ENCODE results near the gene KBTBD4. TPM values are rescaled to one million over a fixed set of nuclear protein-coding genes. Genes with fewer than 3 reads are reported as not detected.

Gene KBTBD4
- 17.2 and 17.8 TPM in 2 replicates for total RNA-seq

DNA sequence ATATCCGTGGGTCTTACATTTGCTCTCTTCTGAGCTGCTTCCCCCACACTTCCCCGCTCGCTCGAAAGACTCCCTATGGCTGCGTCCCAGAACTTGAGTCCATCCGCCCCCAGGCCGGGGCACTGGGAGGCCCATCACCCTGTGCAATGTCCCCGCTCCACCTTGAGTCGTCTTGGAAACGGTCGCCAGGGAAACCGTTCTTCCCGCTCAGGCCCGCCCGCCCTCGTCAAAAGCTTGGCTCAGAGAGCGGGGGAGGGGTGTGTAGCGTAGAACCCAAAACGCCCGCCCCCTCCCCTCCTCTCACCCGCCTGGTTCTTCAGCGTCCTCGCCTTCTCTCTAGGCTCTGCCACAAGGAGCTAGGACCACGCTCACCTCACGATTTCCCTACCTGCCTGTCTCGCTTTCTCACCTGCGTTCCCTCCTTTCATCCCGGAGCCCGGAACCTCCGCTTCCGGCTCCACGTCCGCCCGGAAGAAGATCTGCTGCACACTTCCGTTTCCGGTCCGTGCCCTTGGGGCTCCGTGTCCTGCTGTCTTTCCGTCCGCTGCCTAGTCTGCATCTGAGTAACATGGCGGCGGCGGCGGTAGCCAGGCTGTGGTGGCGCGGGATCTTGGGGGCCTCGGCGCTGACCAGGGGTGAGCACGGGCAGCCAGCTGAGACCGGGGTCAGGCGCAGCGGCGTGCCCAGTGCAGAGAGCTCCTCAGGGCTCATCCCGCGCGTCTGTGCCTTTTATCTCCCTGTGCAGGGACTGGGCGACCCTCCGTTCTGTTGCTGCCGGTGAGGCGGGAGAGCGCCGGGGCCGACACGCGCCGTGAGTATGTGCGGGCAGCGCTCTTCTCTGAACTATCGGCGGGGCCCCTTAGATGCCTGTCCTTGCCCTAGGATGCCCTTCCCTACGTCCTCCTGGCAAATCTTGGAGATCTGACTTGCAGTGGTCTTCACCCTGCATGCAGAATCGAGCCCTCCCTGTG is at the start of gene KBTBD4, which contains the start of gene NDUFS3:
Gene KBTBD4 (minus strand): TSS at position 447 of the 971 bp plus-strand sequence. CDS start 19 bp downstream, at position 428.
Gene NDUFS3 (plus strand): TSS at position 551 of the 971 bp plus-strand sequence. CDS start 18 bp downstream, at position 569.
- intact Hi-C loops (cut with micrococcal nuclease), result loop anchor here (1.0 to 5.0 kb wide), 7 partner anchors 13 to 362 kb away; partner anchors contain the start of genes CELF1, FNBP4, MTCH2 and NUP160

DNA sequence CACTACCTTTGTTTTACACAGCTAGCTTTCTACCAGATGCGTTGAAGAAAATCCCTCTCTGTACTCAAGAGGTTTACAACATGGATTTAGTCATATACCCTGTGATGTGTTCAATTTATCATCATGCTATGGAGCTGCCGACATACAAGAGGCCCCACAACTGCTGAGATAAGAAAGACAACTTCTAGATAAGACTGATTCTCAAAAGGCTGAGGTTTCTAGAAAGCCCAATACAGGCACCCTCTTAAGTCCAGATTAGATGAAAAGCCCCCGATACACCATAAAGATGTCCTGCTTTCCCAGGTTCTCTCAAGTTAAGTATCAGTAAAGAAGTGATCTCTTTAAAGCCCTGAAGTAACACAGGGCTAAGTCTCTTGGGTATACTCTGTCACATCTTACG is 49.3 kb upstream of the KBTBD4 start:
- intact Hi-C loops (cut with micrococcal nuclease), result no loop called here

DNA sequence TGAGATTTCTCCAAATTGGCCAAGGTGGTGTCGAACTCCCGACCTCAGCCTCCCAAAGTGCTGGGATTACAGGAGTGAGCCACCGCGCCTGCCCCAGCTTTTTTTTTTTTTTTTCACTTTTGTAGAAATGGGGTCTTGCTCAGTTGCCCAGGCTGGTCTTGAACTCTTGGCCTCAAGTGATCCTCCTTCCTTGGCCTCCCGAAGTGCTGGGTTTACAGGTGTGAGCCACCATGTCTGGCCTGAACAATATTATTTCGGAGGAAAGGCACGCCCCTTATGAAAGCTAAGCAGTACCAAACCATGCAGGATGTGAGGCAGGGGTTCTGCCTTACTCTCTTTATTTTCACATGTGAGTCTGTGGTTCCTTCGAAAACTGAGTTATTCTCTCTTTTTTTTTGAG is 47.5 kb upstream of the KBTBD4 start:
- intact Hi-C loops (cut with micrococcal nuclease), result no loop called here

DNA sequence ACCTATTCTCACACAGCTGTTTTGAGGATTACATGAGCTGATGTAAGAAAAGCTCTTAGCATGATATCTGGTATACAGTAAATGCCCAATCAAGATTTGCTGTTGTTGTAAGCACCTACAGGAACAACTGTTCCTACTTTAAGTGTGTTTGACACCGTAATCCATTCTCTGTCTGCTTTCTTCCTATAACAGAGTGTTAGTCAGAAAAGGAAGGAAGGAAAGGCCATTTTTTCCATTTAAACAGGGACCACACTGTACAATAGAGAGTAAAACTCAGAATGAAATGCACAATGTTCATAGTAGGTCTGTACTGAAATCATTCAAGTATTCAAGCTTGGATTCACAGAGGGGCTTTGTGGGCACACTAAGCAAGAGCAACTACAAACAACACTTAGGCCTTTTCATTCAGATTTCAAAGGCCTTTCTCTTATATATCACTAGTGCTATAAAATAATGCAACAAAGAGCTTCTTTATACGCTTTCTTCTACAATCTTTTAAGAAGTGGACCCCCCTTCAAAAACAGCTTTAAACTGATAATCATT is 42.1 kb upstream of the KBTBD4 start:
- intact Hi-C loops (cut with micrococcal nuclease), result no loop called here

DNA sequence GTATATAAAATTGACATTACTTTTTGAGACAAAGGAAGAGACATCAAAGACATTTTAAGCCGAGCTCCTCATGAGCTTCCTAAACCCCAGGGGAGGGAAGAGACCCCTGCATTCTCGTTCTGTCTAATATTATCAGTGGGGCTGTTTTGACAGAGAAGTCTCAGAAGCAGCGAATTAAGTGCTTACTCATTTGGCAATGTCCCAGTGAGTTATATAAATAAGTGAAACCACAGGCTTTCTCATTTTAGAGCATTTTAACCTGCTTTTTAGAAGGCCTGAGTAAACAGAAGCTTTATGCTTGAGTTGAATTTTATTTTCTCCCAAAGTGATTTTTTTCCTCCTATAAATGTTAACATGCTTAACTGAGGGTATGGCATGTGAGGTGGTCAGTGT is 38.6 kb upstream of the KBTBD4 start:
- intact Hi-C loops (cut with micrococcal nuclease), result no loop called here

DNA sequence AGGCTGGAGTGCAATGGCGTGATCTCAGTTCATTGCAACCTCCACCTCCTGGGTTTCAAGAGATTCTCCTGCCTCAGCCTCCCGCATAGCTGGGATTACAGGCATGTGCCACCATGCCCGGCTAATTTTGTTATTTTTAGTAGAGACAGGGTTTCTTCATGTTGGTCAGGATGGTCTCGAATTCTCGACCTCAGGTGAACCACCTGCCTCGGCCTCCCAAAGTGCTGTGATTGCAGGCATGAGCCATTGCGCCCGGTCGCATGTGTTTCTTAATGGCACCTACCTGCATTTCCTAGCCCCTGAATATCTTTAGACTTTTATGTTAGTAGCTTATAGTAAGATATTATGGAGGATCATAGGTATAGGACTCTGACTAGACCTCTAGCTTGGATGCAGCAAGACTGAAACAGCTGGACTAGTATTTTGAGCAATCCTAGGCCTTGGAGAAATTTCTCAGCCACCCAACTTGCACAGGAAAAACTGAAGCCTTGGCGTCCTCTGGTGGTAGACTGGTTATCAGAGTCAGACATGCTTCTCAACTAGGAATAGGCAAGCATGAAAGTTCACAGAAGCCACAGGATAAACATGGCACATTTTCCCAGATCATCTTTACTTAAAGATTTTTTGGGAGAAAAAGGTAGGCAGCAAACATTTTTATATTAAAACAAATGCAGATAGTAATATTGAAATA is 38.1 kb upstream of the KBTBD4 start:
- intact Hi-C loops (cut with micrococcal nuclease), result no loop called here

DNA sequence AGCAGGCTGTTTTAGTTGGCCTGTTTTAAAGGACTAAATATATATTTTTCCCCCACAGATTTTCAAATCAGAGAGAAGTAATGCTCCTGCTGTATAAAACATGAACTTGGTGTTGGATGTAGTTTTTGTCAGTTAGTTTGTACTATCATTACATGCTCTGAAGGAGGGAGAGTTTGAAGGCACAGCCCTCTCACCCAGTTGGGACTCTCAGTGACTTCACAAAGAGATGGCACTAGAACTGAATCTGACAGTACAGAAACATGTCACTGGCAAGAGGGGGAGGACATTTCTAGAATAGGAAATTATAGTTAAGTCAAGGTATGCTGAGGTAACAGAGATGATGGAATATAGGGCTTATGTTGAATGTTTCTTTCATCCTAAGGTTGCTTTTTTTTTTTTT is 36.5 kb upstream of the KBTBD4 start:
- intact Hi-C loops (cut with micrococcal nuclease), result no loop called here

DNA sequence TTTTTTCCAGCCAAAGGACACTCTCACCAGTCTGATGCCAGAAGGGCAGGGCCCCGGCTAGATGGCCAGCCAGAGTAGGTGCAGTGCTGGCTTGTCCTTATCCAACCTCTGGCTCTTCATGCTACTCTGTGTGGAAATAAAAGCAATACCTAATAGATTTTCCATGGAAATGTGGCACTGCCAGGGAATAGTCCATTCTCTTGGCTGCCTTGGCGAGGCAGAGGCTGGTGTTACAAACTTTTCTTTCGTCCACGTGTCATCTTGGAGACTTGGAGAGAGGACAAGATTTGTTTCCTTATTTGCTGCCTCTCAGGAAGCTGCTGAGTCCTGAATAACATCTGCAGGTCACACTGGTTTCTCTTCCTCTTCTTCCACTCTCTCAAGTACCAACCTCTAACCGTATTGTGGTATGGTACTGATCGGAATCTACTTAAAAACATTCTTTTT is 32.6 kb upstream of the KBTBD4 start:
- intact Hi-C loops (cut with micrococcal nuclease), result no loop called here

DNA sequence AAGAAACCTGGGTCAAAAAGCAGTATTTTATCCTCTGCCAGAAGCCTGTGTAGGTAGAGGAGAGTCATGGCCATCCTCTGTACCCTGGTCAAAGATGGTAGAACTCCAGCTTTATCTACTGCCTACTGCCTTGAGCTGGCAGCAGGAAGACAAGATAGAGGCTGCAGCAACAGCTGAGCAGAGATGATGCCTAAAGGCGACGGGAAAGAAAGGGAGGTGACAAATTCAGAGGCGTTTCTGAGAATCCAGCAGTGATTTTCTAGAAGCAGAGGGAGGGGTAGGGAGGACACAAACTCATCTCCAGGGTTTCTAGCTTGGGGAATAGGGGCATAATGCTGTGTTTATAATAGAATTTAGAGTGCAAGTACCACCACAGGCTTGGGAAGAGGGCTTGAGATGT is 30.9 kb upstream of the KBTBD4 start:
- intact Hi-C loops (cut with micrococcal nuclease), result no loop called here

DNA sequence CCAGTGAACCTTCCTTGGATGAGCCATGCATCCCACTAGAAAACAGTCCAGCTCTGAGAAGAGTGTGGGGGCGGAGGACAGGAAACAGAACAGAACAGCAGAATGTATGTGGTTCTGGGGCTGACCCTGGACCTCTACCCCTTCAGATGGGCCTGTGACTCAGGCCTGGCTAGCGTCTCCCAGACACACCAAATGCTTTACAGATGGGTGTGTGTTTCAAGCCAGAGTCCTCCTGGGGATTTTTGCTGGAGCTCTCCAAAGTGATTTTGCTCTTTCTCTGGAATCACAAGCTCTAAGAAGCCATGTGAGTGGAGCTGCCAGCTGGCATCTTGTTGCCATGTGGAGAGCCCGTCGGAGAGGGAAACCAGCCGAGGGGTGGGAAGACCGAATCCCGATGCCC is 28.6 kb upstream of the KBTBD4 start:
- intact Hi-C loops (cut with micrococcal nuclease), result no loop called here

DNA sequence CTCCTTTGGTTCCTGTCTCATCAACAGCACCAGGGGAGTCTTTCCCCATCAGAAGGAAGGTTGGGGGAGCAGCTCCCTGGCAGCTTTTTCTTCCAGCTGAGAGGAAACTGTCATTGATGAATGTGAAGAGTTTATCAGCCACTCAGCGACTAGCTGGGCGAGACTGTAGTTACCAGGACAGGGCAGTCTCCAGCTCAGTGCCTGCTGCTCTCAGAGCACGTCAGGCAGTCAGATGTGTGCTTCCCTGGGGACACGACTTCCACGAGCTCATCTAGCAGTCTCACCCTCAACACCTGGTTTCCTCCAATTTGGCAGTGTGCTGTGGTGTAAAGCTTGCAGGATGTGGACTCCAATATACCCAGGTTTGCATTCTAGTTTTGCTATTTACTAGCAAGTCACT is 28.0 kb upstream of the KBTBD4 start:
- intact Hi-C loops (cut with micrococcal nuclease), result no loop called here

DNA sequence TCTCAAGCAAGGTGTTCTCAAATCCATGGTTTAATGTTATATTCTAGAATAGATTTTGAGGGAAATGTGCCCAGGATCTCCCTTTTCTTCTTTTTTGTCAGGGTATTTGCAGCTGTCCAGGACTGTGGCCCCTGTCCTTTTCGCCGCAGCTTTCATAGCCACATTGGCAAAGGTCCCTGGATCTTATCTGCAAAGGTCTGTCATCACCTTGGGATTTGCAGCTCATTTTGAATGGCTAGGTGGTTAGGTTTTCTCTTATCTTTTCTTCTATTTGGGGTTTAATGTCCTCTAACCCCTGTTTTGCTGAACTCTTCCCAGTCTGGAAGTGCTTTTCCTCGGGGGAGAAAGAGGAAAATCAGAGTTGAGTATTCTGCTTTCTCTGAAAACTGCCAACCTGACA is 27.2 kb upstream of the KBTBD4 start:
- intact Hi-C loops (cut with micrococcal nuclease), result no loop called here

DNA sequence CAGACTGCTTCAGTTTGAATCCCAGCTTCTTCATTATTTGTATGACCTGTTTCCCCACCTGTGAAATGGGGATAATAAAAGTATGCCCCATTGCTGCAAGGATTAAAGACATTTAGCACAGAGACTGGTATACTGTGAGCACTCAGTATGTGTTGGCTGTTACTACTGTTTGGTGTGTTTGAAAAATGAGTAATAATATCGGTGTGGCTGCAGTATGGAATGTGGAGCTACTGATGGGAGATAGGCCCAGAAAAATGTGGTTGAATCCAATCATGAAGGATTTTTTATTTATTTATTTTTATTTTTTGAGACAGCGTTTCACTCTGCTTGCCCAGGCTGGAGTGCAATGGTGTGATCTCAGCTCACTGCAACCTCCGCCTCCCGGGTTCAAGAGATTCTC is 24.5 kb upstream of the KBTBD4 start:
- intact Hi-C loops (cut with micrococcal nuclease), result no loop called here

DNA sequence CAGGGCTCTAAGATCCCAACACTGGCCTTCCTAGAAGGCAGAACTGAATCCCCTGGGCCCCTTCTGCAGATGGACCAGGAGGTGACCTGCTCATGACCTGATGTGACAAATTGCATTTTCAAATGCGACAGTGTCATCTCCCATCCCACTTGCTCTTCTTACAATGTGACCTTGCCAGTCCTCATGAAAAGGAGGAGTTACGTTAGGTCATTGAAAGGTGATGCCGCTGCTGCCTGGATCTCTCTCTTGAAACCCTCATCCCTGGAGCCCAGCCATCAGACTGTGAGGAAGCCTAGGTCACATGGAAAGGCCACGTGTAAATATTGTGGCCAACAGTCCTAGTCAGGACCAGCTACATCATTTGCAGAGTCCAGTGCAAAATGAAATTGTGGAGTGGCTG is 21.1 kb upstream of the KBTBD4 start:
- intact Hi-C loops (cut with micrococcal nuclease), result no loop called here

DNA sequence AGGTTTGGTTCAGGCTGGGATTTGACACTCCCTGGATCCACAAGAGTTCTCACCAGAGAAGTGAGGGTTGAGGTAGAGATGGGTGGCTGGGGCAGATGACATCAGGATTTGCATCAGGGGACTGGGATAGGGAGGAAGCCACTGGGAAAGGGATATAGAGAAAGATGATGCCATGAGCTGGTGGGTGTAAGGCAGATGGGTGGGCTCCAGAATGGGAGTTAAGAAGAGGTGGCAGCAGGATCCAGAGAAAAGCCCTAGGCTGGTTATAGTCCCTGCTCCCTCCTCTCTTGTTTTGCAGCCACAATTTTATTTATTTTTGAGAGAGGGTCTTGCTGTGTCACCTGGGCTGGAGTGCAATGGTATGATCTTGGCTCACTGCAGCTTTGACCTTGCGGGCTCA is 17.2 kb upstream of the KBTBD4 start:
- intact Hi-C loops (cut with micrococcal nuclease), result no loop called here

DNA sequence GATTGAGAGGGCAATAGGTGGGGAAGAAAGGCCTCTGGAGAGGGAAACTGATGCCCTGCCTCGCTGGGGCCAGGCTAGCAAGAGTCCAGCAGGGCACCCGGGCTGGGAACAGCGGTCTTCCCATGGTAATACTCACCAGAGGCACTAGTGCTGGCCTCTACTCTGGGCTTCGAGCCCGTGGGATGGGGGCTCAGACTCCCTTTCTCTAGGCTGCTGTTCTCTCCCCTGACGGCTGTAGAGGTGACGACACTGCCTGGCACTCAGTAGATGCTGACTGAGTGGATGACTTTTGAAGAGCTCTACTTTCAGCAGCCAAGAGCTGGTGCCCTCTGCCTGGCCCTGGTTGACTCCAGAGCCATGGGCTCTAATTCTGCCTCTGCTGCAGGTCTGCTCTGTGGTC is 16.3 kb upstream of the KBTBD4 start:
- intact Hi-C loops (cut with micrococcal nuclease), result no loop called here

DNA sequence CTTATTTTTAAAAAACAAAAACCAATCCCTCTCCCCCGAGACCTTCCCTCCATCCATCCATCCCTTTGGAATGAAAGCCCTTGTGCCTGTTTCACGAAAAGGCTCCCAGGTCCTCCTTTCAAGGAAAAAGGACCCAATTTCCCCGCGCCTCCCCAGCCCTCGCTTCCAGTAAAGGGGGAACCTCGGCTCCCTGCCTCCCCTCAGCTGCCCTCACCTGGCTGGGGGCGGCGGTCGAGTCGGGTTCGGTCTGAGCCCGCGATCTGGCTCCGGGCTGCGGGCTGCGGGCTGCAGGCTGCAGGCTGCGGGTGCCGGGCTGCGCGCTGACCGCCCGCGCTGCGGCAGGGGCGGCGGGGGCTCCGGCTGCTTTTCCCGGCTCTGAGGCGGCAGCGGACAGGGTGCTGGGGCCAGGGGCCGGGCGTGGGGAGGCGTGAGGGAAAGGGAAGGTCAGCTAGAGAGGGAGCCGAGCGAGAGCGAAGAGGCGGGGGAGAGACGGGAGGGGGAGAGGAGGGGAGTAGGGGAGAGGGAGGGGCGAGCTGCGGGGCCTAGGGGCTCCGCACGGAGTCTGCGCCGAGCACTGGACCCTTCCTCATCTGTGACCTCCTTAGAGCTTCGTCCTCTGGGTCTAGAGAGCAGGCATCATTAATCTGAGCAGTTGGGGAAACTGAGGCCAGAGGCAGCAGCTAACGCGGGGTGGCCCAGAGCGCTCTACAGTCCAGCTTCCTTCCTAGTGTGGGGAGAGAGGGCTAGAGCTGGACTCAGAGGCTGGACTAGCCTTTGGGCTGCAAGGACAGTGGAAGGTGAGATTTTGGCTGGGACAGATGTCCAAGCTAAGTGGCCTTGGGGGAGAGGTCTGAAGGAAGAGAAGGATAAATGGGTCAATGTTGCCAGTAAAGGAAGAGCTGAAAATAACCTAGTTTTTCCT is 15.4 kb upstream of the KBTBD4 start, which contains the start of gene C1QTNF4:
Gene C1QTNF4 (minus strand): TSS at position 478 of the 922 bp plus-strand sequence. CDS start 3,601 bp downstream, outside the sequence.
- intact Hi-C loops (cut with micrococcal nuclease), result no loop called here

DNA sequence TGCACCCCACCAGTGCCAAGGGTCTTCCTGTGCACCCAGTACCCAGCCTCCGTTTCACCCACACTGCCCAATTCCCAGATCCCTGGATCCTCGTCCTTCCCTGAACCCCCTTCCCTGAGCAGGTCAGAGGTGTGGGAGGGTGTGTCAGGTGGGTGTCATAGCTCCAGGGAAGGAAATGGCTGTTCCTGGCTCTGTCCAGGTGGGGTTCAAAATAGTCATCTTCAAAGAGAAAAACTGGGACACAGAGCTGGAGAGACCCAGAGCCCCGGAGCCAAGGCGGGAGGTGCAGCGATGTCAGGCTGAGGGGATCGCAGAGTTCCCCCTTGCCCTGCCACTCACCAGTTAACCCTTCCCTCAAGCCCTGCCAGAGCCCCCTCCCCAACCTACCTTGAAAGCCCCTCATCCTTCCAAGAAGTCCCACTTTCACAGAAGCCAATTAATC is 14.7 kb upstream of the KBTBD4 start:
- intact Hi-C loops (cut with micrococcal nuclease), result no loop called here

DNA sequence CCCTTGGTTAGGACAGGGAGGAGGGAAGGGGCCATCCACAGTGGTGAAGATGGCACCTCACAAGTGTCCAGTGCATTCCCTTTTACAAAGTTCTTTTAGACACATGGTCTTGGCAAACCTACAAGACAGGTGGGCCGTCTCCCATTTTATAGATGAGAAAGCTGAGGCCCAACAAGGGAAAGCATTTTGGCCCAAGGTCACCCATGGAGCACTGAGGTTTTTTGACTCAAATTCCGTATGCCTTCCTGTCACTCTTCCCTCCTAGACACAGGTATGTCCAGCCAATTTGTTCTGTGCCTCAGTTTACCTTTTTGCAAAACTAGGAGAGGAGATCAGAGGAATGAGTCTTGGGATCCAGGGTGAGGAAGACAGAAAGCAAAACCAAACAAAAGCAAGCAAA is 14.2 kb upstream of the KBTBD4 start:
- intact Hi-C loops (cut with micrococcal nuclease), result no loop called here

DNA sequence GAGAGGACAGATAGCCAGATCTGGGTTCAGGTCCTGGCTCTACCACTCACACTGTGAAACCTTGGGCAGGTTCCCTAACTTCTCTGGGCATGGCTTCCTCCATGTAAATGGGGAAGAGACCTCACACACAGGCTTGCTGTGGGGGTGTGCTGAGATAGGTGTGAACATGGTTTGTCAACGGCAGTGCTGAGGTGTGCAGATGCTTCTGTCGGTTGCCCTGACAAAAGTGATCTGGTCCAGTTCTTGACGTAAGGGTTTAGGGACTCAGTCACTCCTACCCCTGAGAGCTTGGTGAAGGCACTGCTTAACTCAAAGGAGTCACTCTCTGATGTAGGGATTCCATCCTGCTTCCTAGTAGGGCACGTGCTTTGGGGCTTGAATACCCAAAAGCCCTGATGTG is 13.5 kb upstream of the KBTBD4 start:
- intact Hi-C loops (cut with micrococcal nuclease), result no loop called here

DNA sequence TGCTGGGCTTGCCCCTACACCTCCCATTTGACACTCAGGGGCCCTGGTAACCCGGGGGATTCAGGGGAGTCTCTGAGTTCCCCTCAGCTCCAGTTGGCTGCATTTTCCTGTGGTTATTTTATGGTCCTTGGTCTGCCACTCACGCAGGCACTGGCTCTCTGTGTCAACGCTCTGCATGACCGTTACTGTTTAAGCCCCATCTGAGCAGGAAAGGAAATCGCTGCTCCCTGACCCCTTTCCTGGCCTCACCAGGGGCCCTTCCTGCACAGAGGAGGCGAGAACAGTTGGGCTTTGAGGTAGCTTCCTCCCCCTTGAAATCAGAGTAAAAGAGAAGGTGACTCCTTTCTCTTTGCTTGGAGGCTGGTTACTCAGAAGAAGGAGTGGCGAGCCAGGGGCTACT is 13.0 kb upstream of the KBTBD4 start:
- intact Hi-C loops (cut with micrococcal nuclease), result no loop called here
